IgD-negative memory B cell (primary cell): Measurements from ENCODE around the gene FBXO15. TPM values are rescaled to one million over a fixed set of nuclear protein-coding genes. Genes with fewer than 3 reads are reported as not detected.

ENCODE experiments used
- H3K27ac Mint-ChIP-seq, 3 donors: one replicate each; pipeline ENCODE4 v1.8.0; 2020 to 2022; ENCODE audit warnings: mild to moderate bottlenecking in 3 of 3, mixed read lengths in 3 of 3, moderate library complexity in 1 of 3
- H3K27me3 Mint-ChIP-seq: one replicate; pipeline ENCODE4 v1.8.0; 2021; ENCODE audit warnings: mixed read lengths
- H3K36me3 Mint-ChIP-seq: one replicate; pipeline ENCODE4 v1.8.0; 2020; ENCODE audit warnings: mild to moderate bottlenecking, mixed read lengths
- H3K4me1 Mint-ChIP-seq, 3 donors: one replicate each; pipeline ENCODE4 v1.8.0; 2020 to 2022; ENCODE audit warnings: mixed read lengths in 3 of 3, mild to moderate bottlenecking in 1 of 3
- H3K4me3 Mint-ChIP-seq, 4 donors: one replicate each; pipeline ENCODE4 v1.8.0; 2020 to 2022; ENCODE audit warnings: mild to moderate bottlenecking in 4 of 4, mixed read lengths in 4 of 4, moderate library complexity in 3 of 4
- H3K9me3 Mint-ChIP-seq, 3 donors: one replicate each; pipeline ENCODE4 v1.8.0; 2020 to 2021; ENCODE audit warnings: mixed read lengths in 3 of 3, mild to moderate bottlenecking in 1 of 3
- polyA plus RNA-seq: library from polyadenylated mRNA; unstranded; fragments of 300-500 nt; fragmentation: Illumina TruSeq; gene quantifications from one replicate; pipeline ENCODE4 v1.2.3, GENCODE V29; 2021

Gene FBXO15
- polyA plus RNA-seq, 1 donor from 2014 or later: 0.90 TPM

DNA sequence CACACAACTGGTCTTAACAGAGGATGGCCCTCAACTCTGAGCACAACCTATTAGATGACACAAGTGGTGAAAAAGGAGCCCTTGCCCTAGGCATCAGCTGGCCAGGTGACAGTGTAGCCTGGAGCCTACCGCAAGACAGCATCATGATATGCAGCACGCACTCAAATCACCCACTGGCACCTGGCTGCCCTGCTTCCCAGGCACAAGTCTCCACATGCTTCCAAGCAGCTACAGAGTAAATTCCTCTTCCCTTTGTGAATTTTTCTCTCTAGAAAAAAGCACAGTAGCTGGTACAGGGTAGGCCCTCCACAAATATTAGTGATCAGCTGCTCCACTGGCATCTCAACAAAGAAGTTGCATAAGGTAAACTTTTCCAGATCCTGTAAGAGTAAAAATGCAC is 6.0 kb downstream of the FBXO15 start:
- no peak overlapping the region for H3K4me3 Mint-ChIP-seq
- H3K4me1 Mint-ChIP-seq: peaks cover 0 to 1% (median 0%) of the 10 kb centered on the region in 3 donors
- no peaks in the 10 kb centered on the region for H3K9me3 Mint-ChIP-seq
- H3K36me3 Mint-ChIP-seq: no peaks in the 10 kb centered on the region
- H3K27me3 Mint-ChIP-seq: peaks cover 8% of the 10 kb centered on the region
- no peak overlapping the region for H3K27ac Mint-ChIP-seq

DNA sequence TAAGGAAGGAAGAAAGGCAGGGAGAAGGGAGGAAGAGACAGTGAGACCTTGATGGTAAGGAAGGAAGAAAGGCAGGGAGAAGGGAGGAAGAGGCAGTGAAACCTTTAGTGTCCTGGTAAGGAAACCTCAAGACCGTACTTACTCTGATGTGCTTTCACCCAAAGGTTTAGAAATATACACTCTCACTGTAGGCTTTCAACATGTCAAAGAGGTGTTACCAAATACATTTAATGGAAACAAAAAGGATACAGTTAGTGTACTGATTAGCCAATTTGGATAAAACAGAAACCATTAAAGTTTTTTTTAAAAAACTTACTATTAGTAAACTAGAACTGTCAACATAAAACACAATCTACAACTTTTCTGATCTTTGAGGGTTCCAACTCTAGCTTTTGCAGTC is 7.1 kb downstream of the FBXO15 start:
- no peak overlapping the region for H3K27ac Mint-ChIP-seq
- H3K4me3 Mint-ChIP-seq: no peak overlapping the region
- no peaks in the 10 kb centered on the region for H3K36me3 Mint-ChIP-seq
- H3K27me3 Mint-ChIP-seq: peaks cover 8% of the 10 kb centered on the region
- H3K4me1 Mint-ChIP-seq: no peaks in the 10 kb centered on the region
- H3K9me3 Mint-ChIP-seq: no peaks in the 10 kb centered on the region

DNA sequence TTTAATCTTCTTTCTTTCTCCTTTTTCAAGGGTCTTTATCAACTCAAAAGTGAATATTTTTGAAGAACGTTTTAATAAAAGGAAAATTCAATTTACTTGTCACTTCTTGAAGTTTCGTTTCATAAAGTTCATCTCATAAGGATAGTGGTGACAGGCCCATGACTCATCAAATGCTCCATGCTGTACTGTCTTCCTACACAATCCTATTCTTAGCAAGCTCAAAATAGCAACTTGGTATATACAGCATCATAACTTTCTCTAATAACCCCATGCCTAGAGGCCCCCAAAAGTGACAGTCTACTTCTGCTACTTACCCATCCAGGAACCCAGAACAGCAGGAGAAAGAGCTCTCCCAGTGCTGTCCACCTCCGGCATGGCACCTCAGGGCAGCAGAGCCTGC is 7.7 kb downstream of the FBXO15 start:
- Mint-ChIP-seq H3K36me3 (no peaks in the 10 kb centered on the region), H3K4me1 (no peaks in the 10 kb centered on the region), H3K27me3 (peaks cover 8% of the 10 kb centered on the region), H3K27ac (no peak overlapping the region), H3K9me3 (no peaks in the 10 kb centered on the region), H3K4me3 (no peak overlapping the region)

DNA sequence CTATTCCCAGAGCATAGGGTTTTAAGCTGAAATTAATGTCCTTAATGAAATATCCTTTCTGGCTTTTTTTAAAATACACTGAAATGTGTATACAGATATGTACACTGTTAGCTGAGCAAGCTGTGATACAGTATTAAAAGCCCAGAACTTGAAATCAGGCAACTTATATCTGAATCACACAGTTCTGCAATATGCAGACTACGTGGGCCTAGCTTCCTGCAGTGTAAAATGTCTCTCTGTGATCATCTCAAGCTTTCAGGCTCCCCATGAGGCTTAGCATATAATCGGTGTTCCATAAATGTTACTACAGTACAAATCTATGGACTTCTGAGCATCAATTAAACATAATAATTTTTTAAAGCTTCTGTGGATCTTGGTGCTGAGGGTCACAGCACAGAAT is 8.2 kb downstream of the FBXO15 start:
- H3K4me3 Mint-ChIP-seq: no peak overlapping the region
- H3K27me3 Mint-ChIP-seq: peaks cover 8% of the 10 kb centered on the region
- no peaks in the 10 kb centered on the region for H3K36me3 Mint-ChIP-seq

DNA sequence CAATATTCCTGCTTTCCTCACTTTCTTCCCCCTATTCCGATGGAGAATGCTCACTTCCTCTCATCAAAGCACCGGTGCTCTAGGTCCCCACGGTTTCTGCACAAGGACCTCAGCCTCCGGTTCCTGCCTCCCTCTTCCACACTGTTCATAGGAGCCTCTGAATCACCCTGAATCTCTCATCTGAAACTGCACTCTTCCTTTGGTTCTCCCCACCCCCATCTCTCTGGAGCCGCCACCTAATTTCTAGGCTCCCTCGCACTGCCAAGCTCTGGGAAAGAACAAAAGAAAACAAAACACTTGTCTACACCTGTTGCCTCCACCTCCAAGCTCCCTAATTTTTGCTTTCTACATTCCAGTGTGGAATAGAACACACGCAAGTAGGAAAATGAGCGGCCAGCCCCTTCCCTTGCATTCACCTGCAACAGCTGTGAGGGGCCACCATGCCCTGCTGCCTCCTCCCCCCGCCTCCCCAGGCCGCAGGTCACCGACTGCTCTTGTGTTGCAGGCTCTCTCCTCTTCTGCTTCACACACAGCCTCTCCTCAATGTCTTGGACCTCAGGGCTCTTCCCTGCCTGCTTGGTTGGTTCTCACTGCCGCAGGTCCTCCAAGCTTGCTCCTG is 9.6 kb downstream of the FBXO15 start:
- no peak overlapping the region for H3K4me3 Mint-ChIP-seq
- peaks cover 8% of the 10 kb centered on the region for H3K27me3 Mint-ChIP-seq
- H3K4me1 Mint-ChIP-seq: no peaks in the 10 kb centered on the region
- no peaks in the 10 kb centered on the region for H3K36me3 Mint-ChIP-seq
- no peaks in the 10 kb centered on the region for H3K9me3 Mint-ChIP-seq
- no peak overlapping the region for H3K27ac Mint-ChIP-seq

More for the DNA sequence above, 8.2 kb downstream of the FBXO15 start:
- no peaks in the 10 kb centered on the region for H3K4me1 Mint-ChIP-seq
- H3K9me3 Mint-ChIP-seq: no peaks in the 10 kb centered on the region
- H3K27ac Mint-ChIP-seq: no peak overlapping the region

DNA sequence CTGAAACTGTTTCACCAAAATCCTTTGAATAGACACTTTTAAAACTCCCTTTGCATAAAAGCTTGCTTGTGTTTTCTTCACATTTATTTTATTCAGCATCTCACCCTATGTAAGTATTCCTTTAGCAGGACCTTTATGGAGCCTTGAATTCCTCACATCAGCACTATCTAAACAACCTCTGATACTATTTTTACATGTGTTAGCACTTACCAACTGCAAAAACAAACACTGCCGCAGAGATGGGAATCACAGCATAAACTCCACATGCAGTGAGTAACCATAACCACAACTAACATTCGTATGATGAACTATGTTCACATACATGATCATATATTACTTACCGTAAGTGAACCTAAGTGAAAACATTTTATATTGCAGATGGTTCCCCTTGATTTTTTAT is 15.4 kb downstream of the FBXO15 start:
- Mint-ChIP-seq H3K4me1 (no peaks in the 10 kb centered on the region), H3K4me3 (no peak overlapping the region), H3K9me3 (no peaks in the 10 kb centered on the region), H3K27me3 (no peaks in the 10 kb centered on the region), H3K36me3 (no peaks in the 10 kb centered on the region), H3K27ac (no peak overlapping the region)

DNA sequence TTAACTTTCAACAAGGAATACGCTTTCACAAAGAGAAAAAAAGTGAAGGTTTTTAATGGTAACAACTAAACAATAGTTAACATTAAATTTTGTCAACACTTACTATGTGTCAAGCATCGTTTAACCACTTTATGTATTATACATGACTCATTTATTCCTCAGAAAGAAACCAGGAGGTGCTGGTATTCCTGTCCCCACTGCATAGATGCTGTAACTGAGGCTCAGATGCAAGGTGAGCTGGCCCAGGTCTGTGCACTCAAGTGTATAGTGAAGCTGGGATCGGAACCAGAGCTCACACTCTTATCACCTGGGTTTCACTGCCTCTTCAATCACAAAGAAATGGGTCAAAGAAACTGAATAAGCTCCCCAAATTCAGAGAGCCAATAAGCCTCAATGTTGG is 16.5 kb downstream of the FBXO15 start:
- Mint-ChIP-seq H3K9me3 (no peaks in the 10 kb centered on the region), H3K36me3 (no peaks in the 10 kb centered on the region), H3K27me3 (no peaks in the 10 kb centered on the region), H3K4me3 (no peak overlapping the region), H3K27ac (no peak overlapping the region), H3K4me1 (no peaks in the 10 kb centered on the region)

DNA sequence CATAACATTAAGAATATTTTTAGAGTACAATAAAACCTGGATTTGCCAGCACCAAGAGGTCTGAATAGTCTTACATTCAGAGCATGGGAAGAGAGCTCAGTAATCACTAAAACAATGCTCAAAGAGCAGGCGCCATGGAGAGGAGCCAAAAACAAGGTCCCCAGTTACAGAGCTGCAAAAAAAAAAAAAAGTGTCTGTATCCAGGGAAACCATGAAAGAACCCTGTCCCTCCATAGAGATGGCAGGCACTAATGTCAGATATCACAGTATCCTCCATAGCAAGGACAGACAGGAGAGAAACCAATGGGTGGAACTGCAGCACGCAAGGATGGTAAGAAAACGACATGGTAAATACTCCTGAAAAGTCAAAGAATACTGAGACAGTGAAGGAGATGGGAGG is 19.5 kb downstream of the FBXO15 start:
- H3K36me3 Mint-ChIP-seq: no peaks in the 10 kb centered on the region
- H3K4me1 Mint-ChIP-seq: peaks cover 0 to 2% (median 0%) of the 10 kb centered on the region in 3 donors
- no peak overlapping the region for H3K4me3 Mint-ChIP-seq
- no peaks in the 10 kb centered on the region for H3K27me3 Mint-ChIP-seq
- no peaks in the 10 kb centered on the region for H3K9me3 Mint-ChIP-seq
- no peak overlapping the region for H3K27ac Mint-ChIP-seq

DNA sequence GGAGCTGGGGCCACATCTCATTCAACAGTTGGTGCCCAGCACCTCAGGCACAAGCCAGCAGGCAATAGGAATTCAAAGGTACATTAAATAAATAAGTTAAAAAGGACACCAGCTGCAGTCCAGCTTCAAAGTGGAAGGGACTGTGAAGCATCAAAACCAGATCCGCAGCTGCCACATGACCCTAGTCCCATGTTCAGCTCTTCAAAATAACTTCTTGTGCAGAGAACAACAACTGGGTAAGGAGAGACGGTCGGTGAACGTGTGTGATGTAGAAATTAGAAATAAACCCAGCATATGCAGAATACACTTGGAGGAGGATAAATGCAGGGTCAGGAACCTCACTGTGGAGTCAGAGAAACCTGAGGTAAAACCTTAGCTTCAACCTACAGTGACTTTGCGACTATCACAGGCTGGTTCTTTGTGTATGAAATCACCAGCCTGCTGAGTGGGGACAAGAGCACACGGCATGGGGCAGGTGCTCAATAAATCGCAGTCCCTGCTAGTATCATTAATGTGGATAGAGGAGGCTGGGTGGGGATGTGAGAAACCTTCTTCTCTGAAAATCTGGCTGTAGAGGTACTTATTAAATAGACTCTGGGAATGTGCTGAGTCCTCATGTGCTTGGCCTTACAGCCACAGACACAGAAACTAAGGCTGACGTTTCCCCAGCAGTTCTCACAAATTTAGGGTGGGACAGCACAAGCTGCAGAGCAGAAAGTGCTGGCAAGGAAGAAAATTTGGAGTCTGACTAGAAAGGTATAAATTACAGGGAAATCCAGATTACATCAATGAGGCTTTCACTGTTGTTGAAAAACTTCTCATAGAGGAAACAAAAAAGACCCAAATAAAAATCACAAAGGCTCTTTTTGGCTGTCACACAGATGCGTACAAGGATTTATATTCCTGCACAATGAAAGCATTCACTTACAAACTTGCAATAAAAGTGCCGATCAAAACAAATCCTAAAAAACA is 20.7 kb downstream of the FBXO15 start:
- H3K27me3 Mint-ChIP-seq: no peaks in the 10 kb centered on the region
- H3K36me3 Mint-ChIP-seq: no peaks in the 10 kb centered on the region
- H3K27ac Mint-ChIP-seq: no peak overlapping the region
- peaks cover 0 to 2% (median 0%) of the 10 kb centered on the region in 3 donors for H3K4me1 Mint-ChIP-seq
- H3K4me3 Mint-ChIP-seq: no peak overlapping the region
- no peaks in the 10 kb centered on the region for H3K9me3 Mint-ChIP-seq

DNA sequence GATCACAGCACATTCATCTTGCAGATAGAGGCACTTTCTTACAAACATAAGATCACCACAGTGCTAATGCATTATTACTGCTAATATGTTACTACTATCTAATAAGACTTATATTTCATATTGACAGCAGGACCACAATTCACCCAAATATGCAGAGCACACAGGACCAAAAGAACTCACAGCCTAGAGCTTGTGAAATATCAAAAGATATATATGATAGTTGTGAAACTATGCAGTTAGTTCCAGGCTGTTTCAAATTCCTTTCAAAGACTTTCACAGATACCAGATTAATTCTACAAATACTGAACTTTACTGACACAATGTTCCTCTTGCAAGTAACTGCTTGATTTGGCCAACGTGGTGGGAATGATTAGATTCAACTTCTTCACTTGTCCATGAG is 23.0 kb downstream of the FBXO15 start:
- H3K4me1 Mint-ChIP-seq: peaks cover 0 to 2% (median 0%) of the 10 kb centered on the region in 3 donors
- no peak overlapping the region for H3K27ac Mint-ChIP-seq
- no peaks in the 10 kb centered on the region for H3K36me3 Mint-ChIP-seq
- H3K9me3 Mint-ChIP-seq: no peaks in the 10 kb centered on the region
- no peak overlapping the region for H3K4me3 Mint-ChIP-seq
- H3K27me3 Mint-ChIP-seq: no peaks in the 10 kb centered on the region

DNA sequence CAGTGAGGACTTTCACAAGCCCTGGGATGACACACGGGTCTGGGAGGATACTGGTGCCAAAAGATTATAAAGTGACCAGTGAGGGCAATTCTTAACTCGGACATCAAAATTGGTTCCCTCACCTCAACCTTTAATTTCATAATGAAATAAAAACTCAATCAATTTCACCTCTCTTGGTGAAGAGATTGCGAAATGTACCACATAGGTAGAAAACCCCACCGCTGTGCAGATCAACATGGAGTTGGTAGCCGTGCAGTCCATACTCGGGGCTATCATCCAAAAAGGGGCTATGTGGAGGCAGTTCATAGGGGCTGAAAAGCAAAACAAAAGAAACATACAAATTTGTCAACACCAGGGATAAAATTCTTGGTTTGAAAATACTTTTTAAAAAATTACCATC is 24.4 kb downstream of the FBXO15 start:
- Mint-ChIP-seq H3K27me3 (peaks cover 2% of the 10 kb centered on the region), H3K4me1 (peaks cover 0 to 2% (median 0%) of the 10 kb centered on the region in 3 donors), H3K27ac (no peak overlapping the region), H3K4me3 (no peak overlapping the region), H3K36me3 (no peaks in the 10 kb centered on the region), H3K9me3 (no peaks in the 10 kb centered on the region)

DNA sequence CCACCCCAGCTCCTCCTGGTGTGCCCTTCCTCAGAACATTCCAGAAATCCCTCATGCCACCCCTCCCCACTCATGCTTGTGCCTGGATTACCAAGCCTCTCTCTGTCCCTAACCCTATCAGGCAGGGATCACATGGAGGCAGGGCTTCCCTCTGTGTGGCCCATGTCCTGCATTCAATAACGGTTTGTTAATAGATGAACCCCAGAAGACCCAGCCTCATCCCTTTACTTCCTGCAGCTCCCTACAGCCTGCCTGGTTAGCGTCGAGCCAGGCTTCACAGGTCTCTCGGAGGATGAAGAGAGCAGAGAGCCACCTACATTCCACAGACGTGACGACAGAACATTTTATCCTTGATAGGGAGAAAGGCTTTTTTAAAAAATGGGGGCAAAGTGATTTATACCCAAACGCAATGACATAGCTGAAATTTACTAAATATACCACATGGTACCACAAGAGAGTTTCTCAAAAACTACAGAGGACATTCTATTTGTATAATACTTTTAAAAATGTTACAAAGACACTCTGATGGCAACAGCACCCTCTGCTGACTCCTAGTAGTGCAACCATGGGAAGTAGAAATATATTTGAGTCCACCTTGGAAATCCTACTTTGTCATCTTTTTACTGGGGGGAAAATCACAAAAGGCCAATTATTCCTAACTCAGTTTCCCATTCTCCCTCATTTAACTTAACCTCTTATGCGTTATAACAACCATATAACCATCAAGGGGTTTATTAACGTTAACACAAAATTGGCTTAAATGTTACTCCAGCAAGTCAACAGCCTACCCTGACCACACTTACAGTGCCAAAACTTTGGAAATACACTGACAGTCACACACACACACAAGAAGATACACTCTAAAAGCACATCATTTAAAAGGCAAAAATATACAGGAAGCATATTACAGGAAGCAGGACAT is 30.7 kb downstream of the FBXO15 start:
- Mint-ChIP-seq H3K36me3 (peaks cover 3% of the 10 kb centered on the region), H3K4me3 (no peak overlapping the region), H3K9me3 (peaks cover 0 to 5% (median 4%) of the 10 kb centered on the region in 3 donors), H3K27me3 (peaks cover 2% of the 10 kb centered on the region), H3K4me1 (peaks cover 0 to 3% (median 0%) of the 10 kb centered on the region in 3 donors), H3K27ac (no peak overlapping the region)

DNA sequence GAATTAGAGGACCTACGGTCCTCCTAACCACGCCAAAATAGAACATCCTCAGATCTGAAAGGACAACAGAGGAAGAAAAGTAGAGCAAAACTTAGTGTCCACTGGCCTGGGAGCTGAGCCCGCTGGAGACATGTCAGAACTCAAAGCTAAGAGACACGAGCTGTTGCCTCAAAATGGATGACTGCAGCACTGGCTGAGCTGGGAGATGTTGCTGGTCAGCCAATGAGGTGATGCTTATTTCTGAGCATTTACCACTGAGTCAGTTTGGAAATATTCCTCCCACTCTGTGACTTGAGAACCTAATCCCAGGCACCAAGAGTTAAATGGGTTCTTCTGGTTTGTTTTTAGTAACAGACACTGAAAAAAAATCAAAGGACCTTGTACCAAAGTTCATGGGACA is 32.6 kb downstream of the FBXO15 start:
- Mint-ChIP-seq H3K36me3 (peaks cover 3% of the 10 kb centered on the region), H3K4me3 (no peak overlapping the region), H3K9me3 (peaks cover 0 to 16% (median 4%) of the 10 kb centered on the region in 3 donors), H3K27me3 (peaks cover 2% of the 10 kb centered on the region), H3K27ac (no peak overlapping the region), H3K4me1 (peaks cover 0 to 3% (median 0%) of the 10 kb centered on the region in 3 donors)

DNA sequence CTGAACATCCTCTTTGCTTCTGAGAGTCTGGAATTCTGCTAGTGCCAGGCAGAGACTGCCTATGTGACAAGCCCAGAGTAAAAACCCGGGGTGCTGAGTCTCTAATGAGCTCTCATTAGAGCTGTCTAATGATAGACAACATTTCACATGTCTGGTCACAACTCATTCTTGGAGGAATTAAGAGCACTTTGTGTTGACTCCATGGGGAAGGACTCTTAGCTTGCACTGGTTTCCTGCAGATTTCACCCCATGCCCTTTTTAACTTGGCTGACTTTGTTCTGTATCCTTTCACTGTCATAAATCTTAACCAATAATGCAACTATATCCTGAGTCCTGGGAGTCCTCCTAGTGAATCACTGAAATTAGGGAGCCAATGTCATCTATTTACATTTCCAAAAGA is 33.5 kb downstream of the FBXO15 start:
- Mint-ChIP-seq H3K27ac (no peak overlapping the region), H3K9me3 (peaks cover 4 to 17% (median 5%) of the 10 kb centered on the region in 3 donors), H3K36me3 (peaks cover 3% of the 10 kb centered on the region), H3K4me1 (peaks cover 0 to 3% (median 0%) of the 10 kb centered on the region in 3 donors), H3K4me3 (no peak overlapping the region), H3K27me3 (no peaks in the 10 kb centered on the region)

DNA sequence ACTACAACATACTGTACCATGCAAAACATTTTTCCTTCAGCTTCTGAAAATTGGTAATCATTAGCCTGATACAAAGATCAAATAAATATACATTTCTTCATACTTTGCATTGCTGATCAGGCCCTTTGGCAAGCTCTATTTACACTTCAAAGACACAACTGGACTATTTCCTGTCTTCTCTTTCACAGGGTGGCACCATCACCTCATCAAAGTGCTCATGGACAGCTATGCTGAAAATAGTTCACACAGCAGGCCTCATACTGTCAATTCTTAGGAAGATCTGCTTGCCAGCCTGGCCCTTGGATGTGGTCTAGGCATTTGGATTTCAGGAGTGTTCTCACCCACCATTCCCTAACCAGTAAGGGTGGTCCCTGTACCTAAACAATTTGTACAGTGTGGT is 33.9 kb downstream of the FBXO15 start:
- Mint-ChIP-seq H3K27ac (no peak overlapping the region), H3K4me3 (no peak overlapping the region), H3K4me1 (peaks cover 0 to 3% (median 0%) of the 10 kb centered on the region in 3 donors), H3K36me3 (peaks cover 3% of the 10 kb centered on the region), H3K9me3 (peaks cover 4 to 21% (median 9%) of the 10 kb centered on the region in 3 donors), H3K27me3 (no peaks in the 10 kb centered on the region)
